GM19099 (cell line): ENCODE measurements around the gene CNGB1.

Experiments used
- POLR2A ChIP-seq: IDR thresholded peaks from 3 replicates; pipeline ENCODE4 v1.6.1; 2011; ENCODE audit warnings: low read depth; ENCODE audit not compliant: insufficient read length; ENCODE audit errors: extremely low read depth

CNGB1 gene

DNA sequence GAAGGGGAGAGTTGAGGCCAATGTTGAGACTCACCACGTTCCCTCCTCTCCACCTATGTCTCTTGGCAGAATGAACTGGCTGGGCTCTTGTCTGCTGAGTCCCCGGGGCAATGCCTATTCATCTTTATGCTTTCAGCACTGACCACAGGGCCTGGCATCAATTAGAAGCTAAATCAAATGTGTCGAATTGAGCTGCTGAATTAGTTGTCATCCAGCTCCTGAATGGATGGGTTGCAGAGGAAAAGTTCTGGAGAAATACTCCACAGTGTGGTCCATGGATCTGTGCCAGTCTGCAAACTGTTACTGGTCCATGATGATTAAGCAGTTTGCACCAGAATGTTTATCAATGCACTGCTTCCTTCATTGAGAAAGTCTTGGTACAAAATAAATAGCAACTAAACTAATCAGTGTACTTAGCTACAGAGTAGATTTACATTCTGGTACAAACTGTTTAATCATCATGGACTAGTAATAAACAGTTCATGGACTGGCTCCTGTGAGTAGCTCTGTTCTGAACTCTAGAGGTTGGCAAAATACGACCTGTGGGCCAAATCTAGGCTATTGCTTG lies 4.6 kb downstream of the CNGB1 start:
- TF ChIP-seq POLR2A: no peak

DNA sequence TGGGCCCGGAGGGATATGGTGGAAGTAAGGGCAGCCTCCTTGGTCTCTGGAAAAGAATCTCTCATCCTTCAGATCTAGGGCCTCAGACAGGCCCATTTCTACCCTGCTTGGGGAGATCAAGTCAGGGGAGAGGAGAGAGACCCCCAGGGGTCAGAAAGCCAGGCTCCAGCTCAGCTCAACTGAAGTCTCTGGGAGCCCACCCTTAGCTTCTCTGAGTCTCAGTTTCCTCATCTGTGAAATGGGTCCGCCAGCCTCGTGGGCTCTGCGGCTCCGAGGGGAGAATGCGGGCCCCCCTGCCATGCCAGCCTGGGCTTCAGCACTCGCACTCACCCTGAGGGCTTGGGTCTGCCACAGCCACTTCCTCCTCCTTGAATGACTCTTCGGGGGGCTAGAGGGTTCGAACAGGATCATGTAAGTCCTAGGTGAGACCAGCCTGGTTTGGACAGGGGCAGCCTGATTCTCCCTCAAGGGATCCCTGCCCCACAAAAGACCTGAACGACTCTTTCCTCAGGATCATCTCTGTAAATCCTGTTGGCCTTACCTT lies 6.7 kb downstream of the CNGB1 start:
- TF ChIP-seq POLR2A: no peak

DNA sequence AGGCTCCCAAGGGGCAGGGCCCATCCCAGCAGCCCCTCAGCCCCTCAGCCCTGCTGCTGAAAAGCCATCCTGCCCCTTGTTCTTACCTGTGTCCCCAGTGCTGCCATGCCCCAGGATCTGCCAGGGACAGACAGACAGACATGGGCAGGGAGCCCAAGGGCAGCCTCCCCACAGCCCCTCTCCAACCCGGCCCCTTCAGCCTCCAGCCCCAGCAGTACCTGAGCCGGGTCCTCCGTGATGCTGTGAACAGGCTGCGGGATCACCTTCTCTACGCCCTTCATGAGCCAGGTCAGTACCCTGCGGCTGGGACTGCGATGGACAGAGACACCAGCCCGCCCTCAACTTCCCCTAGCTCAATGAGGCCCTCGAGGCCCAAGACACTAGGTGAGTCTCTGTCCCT lies 8.2 kb downstream of the CNGB1 start:
- no peak for TF ChIP-seq POLR2A

DNA sequence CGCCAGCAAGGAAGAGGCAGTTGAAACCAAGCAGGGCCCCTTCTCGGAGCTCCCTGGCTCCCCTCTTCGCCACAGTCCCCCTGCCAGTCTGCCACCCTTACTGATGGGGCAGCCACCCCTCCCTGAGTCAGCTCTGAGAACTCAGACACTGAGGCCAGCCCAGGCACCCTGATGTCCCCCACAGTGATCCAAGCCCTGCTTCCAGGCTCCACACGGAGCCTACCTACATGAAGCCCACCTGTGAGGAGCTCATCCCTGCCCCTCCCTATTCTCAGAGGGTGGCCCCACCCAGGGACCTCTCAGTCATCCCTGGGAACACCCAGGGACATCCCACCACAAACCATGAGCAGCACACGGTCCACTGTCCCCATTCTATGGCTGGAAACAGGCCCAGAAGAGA lies 8.9 kb downstream of the CNGB1 start:
- no peak for TF ChIP-seq POLR2A

- no peak for TF ChIP-seq POLR2A
Measured at GRCh38 chr16:57961538-57961937, 9.4 kb downstream of the CNGB1 start.

- no peak for TF ChIP-seq POLR2A
Measured at GRCh38 chr16:57960826-57961472, 10.0 kb downstream of the CNGB1 start.

DNA sequence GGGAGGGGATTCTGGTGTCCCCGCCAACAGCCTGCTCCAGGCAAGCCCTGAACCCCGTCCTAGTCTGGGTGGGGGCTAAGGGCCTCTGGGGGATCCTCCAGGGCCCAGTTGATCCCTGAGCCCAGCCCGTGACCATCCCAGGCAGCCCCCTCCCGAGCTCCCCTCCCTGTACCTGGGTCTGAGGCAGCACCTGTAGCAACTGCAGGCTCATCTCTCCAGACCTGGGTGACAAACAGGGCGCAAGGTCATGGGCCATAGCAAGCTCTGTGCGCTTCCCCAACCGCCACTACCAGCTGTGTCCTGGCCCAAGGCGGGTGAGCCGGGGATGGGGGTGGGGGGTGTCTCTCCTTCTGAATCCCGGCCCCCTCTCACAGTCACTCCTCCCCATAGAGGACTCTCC lies 10.6 kb downstream of the CNGB1 start:
- TF ChIP-seq POLR2A: no peak

- no peak for TF ChIP-seq POLR2A
Measured at GRCh38 chr16:57959804-57960203, 11.1 kb downstream of the CNGB1 start.

DNA sequence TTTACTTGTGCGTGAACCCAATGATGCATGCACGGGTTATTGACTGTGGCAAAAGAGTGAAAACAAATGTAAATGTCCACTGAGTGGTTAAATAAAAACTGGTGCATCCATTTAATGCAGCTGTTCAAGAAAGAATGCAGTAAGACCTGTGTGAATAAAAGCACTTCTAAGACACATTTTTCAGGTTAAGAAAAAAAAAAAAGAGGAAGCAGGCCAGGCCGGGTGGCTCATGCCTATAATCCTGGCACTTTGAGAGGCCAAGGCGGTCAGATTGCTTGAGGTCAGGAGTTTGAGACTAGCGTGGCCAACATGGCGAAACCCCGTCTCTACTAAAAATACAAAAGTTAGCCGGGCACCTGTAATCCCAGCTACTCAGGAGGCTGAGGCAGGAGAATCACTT lies 11.8 kb downstream of the CNGB1 start:
- no peak for TF ChIP-seq POLR2A

GRCh38 chr16:57958544-57958943 lies 12.4 kb downstream of the CNGB1 start:
- no peak for TF ChIP-seq POLR2A

DNA sequence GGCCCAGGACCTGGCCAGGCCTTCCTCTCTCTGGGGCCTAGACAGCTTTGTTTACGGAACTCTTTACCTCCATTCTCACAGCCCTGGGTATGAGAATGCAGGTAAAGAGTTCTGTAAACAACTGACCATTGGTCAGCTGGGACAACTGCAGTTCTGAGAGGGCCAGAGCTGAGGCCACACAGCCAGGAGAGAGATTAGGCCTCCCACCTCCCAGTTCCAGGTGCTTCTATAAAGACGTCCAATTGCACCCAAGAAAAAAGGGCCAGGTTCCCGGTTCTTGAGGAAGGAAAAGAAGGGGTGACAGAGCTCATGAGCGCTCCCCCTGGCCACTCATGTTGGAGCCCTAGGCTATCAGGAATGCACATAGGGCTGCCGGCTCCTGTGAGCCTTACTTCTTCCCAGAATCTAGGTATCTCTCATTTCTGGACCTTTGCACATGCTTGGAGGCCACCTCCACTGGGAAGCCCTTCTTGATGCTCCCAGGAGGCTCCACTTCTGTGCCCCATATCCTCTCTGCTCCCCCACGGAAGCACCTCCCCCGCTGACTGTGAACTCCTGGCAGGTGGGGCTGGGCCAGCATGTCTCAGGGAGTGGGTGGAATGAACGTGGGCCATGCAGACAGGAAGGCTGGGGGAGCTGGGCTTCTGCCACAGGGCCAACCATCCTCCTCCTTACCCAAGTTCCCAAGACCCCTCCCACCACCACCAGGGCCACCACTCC lies 13.1 kb downstream of the CNGB1 start:
- no peak for TF ChIP-seq POLR2A

DNA sequence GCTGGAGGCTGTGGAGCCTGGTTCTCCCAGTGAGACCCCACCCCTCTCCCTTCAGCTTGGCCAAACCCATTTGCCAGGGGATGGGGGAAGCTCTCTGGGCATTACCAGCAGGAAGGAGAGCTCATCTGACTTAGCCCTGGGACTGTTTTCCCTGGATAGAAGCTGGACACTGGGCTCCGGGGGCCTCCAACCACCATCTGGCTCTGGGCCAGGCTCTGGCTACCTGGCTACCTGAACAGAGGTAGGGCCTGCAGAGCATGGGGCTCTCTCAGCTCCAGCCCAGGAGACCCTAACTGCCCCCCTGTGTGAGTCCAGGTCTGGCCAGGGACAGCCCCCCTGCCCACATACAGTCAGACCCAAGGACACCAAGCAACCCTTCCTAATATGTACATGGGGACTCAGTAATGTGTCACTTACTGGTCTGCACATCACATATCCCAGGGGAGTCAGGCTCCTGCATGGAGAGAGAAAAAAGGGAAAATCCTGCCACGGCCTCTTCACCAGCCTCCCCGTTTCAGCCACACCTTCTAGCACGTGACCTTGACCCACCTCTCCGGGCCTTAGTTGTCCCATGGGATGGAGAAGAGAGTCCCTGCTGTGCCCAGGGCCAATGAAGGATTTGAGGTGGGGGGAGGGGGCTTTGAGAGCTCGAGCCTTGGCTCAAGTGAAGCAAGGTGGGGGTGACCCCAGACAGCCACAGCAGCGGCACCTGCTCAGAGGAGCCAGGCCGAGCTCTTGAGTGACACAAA lies 13.8 kb downstream of the CNGB1 start:
- no peak for TF ChIP-seq POLR2A

DNA sequence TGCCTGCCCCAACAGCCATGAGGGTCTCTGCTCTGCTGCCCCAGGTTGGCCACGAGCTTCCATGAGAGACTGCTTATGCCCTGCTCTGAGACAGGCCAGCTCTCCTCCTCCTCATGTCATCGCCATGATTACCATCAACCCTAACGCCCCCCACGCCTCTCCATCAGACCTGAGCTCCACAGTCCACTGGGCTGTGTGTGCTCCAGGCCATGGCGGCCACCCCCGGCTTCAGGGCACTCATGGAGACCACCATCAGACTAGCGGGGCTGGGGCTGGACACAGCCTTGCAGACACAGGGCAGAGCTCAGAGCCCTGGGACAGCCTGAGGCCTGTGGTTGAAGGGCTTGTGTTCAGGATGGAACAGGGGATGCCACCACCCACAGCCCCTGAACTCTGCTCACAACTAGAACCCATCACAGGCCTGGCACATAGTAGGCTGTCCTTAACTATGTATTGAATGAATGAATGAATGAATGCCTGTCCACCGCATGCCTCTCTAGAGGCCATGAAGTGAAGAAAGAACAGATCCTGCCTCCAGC lies 14.6 kb downstream of the CNGB1 start:
- no peak for TF ChIP-seq POLR2A

DNA sequence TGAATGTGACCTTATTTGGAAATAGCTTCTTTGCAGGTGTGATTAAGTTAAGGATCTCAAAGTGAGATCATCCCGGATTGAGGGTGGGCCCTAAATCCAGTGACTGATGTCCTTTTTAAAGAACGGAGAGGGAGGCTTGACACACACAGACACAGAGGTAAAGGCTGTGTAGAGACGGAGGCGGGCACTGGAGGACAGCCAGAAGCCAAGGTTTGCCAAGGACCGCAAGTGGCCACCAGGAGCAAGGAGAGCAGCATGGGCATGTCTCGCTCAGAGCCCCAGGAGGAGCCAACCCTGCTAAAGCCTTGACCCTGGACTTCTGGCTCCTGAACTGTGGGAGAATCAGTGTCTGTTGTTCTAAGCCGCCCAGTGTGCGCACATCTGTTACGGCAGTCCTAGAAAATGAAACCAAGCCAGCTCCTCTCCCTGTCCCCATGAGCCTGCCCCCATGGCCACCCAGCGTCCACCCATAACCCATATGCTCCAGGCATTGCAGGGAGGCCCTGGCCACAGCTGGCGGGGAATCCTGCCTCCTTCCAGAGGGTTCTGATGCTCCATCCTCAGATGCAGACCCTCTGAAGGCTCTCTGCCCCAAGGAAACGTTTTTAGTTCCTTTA lies 15.2 kb downstream of the CNGB1 start:
- TF ChIP-seq POLR2A: no peak

- TF ChIP-seq POLR2A: no peak
Measured at GRCh38 chr16:57953857-57954256, 17.1 kb downstream of the CNGB1 start.
